NB4 (cell line): ENCODE results near the gene PRR29.

Experiments
- MYC ChIP-seq: IDR thresholded peaks from 2 replicates; pipeline ENCODE4 v1.6.1; 2011; ENCODE audit warnings: low read depth, low read length
- POLR2A ChIP-seq: IDR thresholded peaks from 2 replicates; pipeline ENCODE4 v1.6.1; 2011; ENCODE audit warnings: mild to moderate bottlenecking; ENCODE audit not compliant: insufficient read length; ENCODE audit errors: extremely low read depth
- TF ChIP-seq, protein P1 (sequence below): IDR thresholded peaks from one replicate; pipeline ENCODE4 v1.5.1; 2012; ENCODE audit warnings: low read depth, low read length
- TF ChIP-seq, protein P2 (sequence below): IDR thresholded peaks from 2 replicates; pipeline ENCODE4 v1.6.1; 2011; ENCODE audit warnings: low read depth, low read length

DNA sequence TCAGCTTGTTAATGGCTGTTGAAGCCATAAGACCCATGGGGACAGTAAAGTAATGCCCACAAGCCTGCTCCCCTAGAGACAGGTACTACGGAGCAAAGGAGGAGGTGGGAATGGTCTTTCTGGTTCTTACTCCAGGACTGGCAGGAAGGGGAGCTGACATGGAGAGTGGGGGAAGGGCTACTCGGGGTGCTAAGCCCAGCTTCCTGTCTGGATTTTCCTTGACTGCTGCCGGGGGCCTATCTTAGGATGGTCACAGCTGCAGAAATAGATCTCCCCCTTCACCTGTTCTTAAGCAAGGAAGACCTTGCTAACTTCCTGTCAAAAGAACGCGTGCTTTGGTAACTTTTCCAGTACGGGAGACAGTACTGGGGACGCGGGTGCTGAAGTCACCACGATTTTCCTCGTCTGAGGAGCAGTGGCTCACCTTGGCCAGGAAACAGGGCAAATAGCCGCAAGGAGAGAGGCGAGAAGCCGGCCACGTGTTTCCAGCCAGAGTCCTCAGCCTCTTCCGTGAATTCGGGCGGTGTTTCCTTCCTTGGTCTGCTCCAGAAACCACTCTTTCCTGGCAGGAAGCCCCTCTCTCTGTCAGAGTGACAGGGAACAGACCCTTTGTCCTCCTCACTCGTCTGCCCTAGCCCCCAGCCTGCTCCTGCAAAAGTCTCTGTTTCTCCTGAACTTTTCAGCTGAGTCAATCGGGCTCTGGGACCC is 656 bp upstream of the PRR29 start:
- TF ChIP-seq, protein P1, sequence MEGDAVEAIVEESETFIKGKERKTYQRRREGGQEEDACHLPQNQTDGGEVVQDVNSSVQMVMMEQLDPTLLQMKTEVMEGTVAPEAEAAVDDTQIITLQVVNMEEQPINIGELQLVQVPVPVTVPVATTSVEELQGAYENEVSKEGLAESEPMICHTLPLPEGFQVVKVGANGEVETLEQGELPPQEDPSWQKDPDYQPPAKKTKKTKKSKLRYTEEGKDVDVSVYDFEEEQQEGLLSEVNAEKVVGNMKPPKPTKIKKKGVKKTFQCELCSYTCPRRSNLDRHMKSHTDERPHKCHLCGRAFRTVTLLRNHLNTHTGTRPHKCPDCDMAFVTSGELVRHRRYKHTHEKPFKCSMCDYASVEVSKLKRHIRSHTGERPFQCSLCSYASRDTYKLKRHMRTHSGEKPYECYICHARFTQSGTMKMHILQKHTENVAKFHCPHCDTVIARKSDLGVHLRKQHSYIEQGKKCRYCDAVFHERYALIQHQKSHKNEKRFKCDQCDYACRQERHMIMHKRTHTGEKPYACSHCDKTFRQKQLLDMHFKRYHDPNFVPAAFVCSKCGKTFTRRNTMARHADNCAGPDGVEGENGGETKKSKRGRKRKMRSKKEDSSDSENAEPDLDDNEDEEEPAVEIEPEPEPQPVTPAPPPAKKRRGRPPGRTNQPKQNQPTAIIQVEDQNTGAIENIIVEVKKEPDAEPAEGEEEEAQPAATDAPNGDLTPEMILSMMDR: no peak
- TF ChIP-seq POLR2A (no peak), MYC (no peak)
- TF ChIP-seq, protein P2, sequence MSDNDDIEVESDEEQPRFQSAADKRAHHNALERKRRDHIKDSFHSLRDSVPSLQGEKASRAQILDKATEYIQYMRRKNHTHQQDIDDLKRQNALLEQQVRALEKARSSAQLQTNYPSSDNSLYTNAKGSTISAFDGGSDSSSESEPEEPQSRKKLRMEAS: no peak
